Cardiac septum (tissue), 1 donor: ENCODE data around the gene EDA. TPM values are rescaled to one million over a fixed set of nuclear protein-coding genes. Genes with fewer than 3 reads are reported as not detected.

ENCODE experiments used
- DNase-seq: peaks from one replicate; pipeline ENCODE4 v3.0.0-alpha.2; 2020; ENCODE audit warnings: low spot score
- intact Hi-C: fragments of 100-400 bp; cut with DNase I; formaldehyde crosslinking; loops from one replicate; pipeline ENCODE4 v1.14.0; 2022
- total RNA-seq: library from RNA; stranded (reverse); fragmentation: NEBNext Ultra II Directional; extraction: Animal tissue kit (Norgen Biotek cat#: 25700); gene quantifications from one replicate; pipeline ENCODE4 v1.2.1, GENCODE V29; 2021
- donor health status: DM: no; HTN: no; CAD: no.

Gene EDA
- total RNA-seq, 1 donor from 2014 or later: 5.9 TPM

- no peak for DNase-seq
- intact Hi-C loops: no loop called here
These were observed 394.1 kb downstream of the EDA start for GRCh38 chrX:70009970-70010369.

- no peak for DNase-seq
- intact Hi-C loops: no loop called here
These were observed 396.8 kb downstream of the EDA start for GRCh38 chrX:70012756-70013155.

GRCh38 chrX:70013466-70014381 is 397.8 kb downstream of the EDA start:
- intact Hi-C loops: no loop called here

GRCh38 chrX:70016513-70016912 is 400.6 kb downstream of the EDA start:
- DNase-seq: no peak
- intact Hi-C loops: no loop called here

More at GRCh38 chrX:70013466-70014381, 397.8 kb downstream of the EDA start:
- no peak for DNase-seq

GRCh38 chrX:70022616-70023015 is 406.7 kb downstream of the EDA start:
- intact Hi-C loops: no loop called here
- DNase-seq: no peak

GRCh38 chrX:70025464-70025863 is 409.6 kb downstream of the EDA start:
- intact Hi-C loops: no loop called here

GRCh38 chrX:70026112-70026850 is 410.4 kb downstream of the EDA start:
- DNase-seq: no peak
- intact Hi-C loops: no loop called here

More at GRCh38 chrX:70025464-70025863, 409.6 kb downstream of the EDA start:
- no peak for DNase-seq

- intact Hi-C loops: no loop called here
- no peak for DNase-seq
These were observed 410.9 kb downstream of the EDA start for GRCh38 chrX:70026851-70027200.

- no peak for DNase-seq
- intact Hi-C loops: loop anchor here (2.0 to 10.0 kb wide), 5 partner anchors 67 to 603 kb away; partner anchors contain the start of gene EDA
These were observed 413.9 kb downstream of the EDA start for GRCh38 chrX:70029863-70030262.

- DNase-seq: no peak
- intact Hi-C loops: loop anchor here (2.0 to 10.0 kb wide), 5 partner anchors 66 to 603 kb away; partner anchors contain the start of gene EDA
These were observed 414.4 kb downstream of the EDA start for GRCh38 chrX:70030301-70030767.

GRCh38 chrX:70032792-70033191 is 416.9 kb downstream of the EDA start:
- intact Hi-C loops: loop anchor here (5.0 to 10.0 kb wide), 2 partner anchors 418 to 605 kb away; partner anchors contain the start of gene EDA
- no peak for DNase-seq

GRCh38 chrX:70033348-70034051 is 417.6 kb downstream of the EDA start:
- intact Hi-C loops: loop anchor here (5.0 to 10.0 kb wide), 2 partner anchors 419 to 606 kb away; partner anchors contain the start of gene EDA
- DNase-seq: no peak

GRCh38 chrX:70034646-70035045 is 418.7 kb downstream of the EDA start:
- intact Hi-C loops: loop anchor here (5.0 to 10.0 kb wide), 2 partner anchors 420 to 607 kb away; partner anchors contain the start of gene EDA

GRCh38 chrX:70038515-70038914 is 422.6 kb downstream of the EDA start:
- intact Hi-C loops: loop anchor here (10.0 kb wide), 1 partner anchor 424 kb away; the partner anchor contains the start of gene EDA
- no peak for DNase-seq

More at GRCh38 chrX:70034646-70035045, 418.7 kb downstream of the EDA start:
- no peak for DNase-seq

- intact Hi-C loops: loop anchor here (10.0 kb wide), 1 partner anchor 424 kb away; the partner anchor contains the start of gene EDA
- no peak for DNase-seq
These were observed 423.0 kb downstream of the EDA start for GRCh38 chrX:70038951-70039350.

- no peak for DNase-seq
- intact Hi-C loops: loop anchor here (10.0 kb wide), 1 partner anchor 425 kb away; the partner anchor contains the start of gene EDA
These were observed 423.8 kb downstream of the EDA start for GRCh38 chrX:70039758-70040157.

GRCh38 chrX:70041993-70042392 is 426.1 kb downstream of the EDA start:
- intact Hi-C loops: no loop called here
- no peak for DNase-seq

- intact Hi-C loops: no loop called here
- DNase-seq: no peak
These were observed 426.8 kb downstream of the EDA start for GRCh38 chrX:70042399-70043371.
